Omental fat pad (tissue), 4 donors: ENCODE measurements around the gene JOSD1. TPM values are rescaled to one million over a fixed set of nuclear protein-coding genes. Genes with fewer than 3 reads are reported as not detected.

Source experiments
- ATAC-seq: fragments of 150-250 bp; one replicate; pipeline ENCODE4 v1.9.1; 2016; ENCODE audit warnings: mild to moderate bottlenecking, moderate library complexity; ENCODE audit not compliant: low FRiP score
- DNase-seq: peaks from one replicate; pipeline ENCODE4 v3.0.0-alpha.2; 2019; ENCODE audit warnings: low spot score
- total RNA-seq, 4 donors: library from RNA; depleted of rRNA; stranded (reverse); fragments of >200 nt; gene quantifications; one replicate each; pipeline ENCODE4 v1.1.0, GENCODE V29; 2016
- TF ChIP-seq, protein P1 (sequence below), 3 donors: fragments of 450-650 bp; IDR thresholded peaks; one replicate each; pipeline ENCODE4 v1.5.1; 2016 to 2017; ENCODE audit warnings: antibody characterized with exemption in 3 of 3, mild to moderate bottlenecking in 3 of 3, moderate library complexity in 2 of 3

Gene JOSD1
- total RNA-seq, 4 donors from 2014 or later, result 61.9 to 130 (median 66.3) TPM

- ATAC-seq, result no peak
- DNase-seq, result no peak
- TF ChIP-seq, protein P1, sequence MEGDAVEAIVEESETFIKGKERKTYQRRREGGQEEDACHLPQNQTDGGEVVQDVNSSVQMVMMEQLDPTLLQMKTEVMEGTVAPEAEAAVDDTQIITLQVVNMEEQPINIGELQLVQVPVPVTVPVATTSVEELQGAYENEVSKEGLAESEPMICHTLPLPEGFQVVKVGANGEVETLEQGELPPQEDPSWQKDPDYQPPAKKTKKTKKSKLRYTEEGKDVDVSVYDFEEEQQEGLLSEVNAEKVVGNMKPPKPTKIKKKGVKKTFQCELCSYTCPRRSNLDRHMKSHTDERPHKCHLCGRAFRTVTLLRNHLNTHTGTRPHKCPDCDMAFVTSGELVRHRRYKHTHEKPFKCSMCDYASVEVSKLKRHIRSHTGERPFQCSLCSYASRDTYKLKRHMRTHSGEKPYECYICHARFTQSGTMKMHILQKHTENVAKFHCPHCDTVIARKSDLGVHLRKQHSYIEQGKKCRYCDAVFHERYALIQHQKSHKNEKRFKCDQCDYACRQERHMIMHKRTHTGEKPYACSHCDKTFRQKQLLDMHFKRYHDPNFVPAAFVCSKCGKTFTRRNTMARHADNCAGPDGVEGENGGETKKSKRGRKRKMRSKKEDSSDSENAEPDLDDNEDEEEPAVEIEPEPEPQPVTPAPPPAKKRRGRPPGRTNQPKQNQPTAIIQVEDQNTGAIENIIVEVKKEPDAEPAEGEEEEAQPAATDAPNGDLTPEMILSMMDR (IDR thresholded peaks at IDR 0.05), result no peak
These were observed 27.0 kb upstream of the JOSD1 start for GRCh38 chr22:38727530-38728451.

GRCh38 chr22:38727123-38727522 lies 26.4 kb upstream of the JOSD1 start:
- no peak for ATAC-seq
- DNase-seq, result no peak
- TF ChIP-seq, protein P1 (IDR thresholded peaks at IDR 0.05), result no peak

- ATAC-seq (no peak), DNase-seq (no peak)
- TF ChIP-seq, protein P1 (IDR thresholded peaks at IDR 0.05), result no peak
These were observed 25.3 kb upstream of the JOSD1 start for GRCh38 chr22:38725900-38726655.

DNA sequence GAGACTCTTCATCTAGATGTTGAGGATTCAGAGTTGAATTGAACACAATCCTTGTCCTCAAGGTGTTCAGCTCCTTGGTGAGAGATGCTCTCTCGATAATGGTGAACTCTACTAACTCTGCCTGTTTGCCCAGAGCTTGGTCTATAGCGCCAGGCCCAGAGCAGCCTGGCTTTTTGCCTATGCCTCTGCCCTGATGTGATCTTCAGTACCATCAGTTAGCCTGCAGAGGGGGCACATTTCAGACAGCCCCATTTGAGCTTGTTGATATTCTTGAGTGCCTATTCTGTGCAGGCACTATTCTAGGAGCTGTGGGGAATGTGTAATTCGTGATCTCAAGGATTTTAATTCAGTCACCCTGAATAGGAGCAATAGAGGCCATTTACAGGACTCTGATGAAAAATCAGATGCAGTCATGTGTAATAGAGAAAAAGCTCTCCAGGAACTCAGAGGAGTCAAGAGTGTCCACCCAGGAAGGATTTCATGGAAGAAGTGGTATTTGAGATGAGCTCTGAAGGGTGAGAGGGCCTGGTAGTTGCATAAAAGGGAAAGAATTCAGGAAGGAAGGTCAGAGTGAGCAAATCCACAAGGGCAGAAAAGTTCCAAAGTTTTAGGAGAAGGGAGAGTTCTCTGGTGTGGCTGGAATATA lies 24.3 kb upstream of the JOSD1 start:
- no peak for ATAC-seq
- TF ChIP-seq, protein P1 (IDR thresholded peaks at IDR 0.05), result no peak
- no peak for DNase-seq

DNA sequence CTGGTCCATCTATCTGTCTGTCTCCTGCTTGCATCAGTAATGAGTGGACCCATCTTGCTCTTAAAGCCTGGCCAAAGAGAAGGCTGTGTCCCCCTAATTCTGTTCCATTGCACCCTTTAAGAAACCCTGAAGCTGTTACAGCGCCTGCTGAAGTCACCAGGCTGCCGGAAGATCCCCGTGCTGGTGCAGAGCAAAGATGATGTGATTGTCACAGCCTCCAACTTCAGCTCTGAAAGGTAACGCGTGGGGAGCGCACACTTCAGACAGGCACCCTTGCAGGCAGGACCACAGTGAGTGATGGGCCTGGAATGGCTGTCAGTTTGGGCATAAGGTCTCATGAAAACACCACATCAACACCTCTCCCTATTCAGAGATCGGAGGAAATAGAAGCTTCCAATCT lies 23.4 kb upstream of the JOSD1 start:
- TF ChIP-seq, protein P1 (IDR thresholded peaks at IDR 0.05), result no peak
- ATAC-seq (no peak), DNase-seq (no peak)

GRCh38 chr22:38721551-38721950 lies 20.8 kb upstream of the JOSD1 start:
- ATAC-seq (no peak), DNase-seq (no peak)
- TF ChIP-seq, protein P1 (IDR thresholded peaks at IDR 0.05), result no peak
